ENCODE measurements around the gene GPR183.

The GPR183 gene

GRCh38 chr13:99288089-99288488, 19.1 kb downstream of the GPR183 start:
- H3K27ac ChIP-seq, result no peak overlapping the region
- TF ChIP-seq ZFX (IDR thresholded peaks at IDR 0.05; ENCODE audit: borderline replicate concordance) (no peak), CTCF (IDR thresholded peaks at IDR 0.05) (no peak)

- TF ChIP-seq CTCF (IDR thresholded peaks at IDR 0.05) (no peak), ZFX (IDR thresholded peaks at IDR 0.05; ENCODE audit: borderline replicate concordance) (no peak)
- no peak overlapping the region for H3K27ac ChIP-seq
Observed at GRCh38 chr13:99287551-99287950, 19.6 kb downstream of the GPR183 start.

GRCh38 chr13:99285432-99286182, 21.6 kb downstream of the GPR183 start:
- no peak overlapping the region for H3K27ac ChIP-seq
- TF ChIP-seq ZFX (IDR thresholded peaks at IDR 0.05; ENCODE audit: borderline replicate concordance) (no peak), CTCF (IDR thresholded peaks at IDR 0.05) (no peak)

- TF ChIP-seq ZFX (IDR thresholded peaks at IDR 0.05; ENCODE audit: borderline replicate concordance) (no peak), CTCF (IDR thresholded peaks at IDR 0.05) (no peak)
- H3K27ac ChIP-seq, result no peak overlapping the region
Observed at GRCh38 chr13:99282264-99283231, 24.7 kb downstream of the GPR183 start.

GRCh38 chr13:99281811-99282263, 25.4 kb downstream of the GPR183 start:
- no peak for TF ChIP-seq CTCF (IDR thresholded peaks at IDR 0.05)
- TF ChIP-seq ZFX (IDR thresholded peaks at IDR 0.05; ENCODE audit: borderline replicate concordance), result no peak
- H3K27ac ChIP-seq, result no peak overlapping the region

- TF ChIP-seq CTCF (IDR thresholded peaks at IDR 0.05), result no peak
- no peak for TF ChIP-seq ZFX (IDR thresholded peaks at IDR 0.05; ENCODE audit: borderline replicate concordance)
- no peak overlapping the region for H3K27ac ChIP-seq
Observed at GRCh38 chr13:99280166-99280565, 27.0 kb downstream of the GPR183 start.
